GM11168 (cell line): ENCODE results near the gene VSIG8.

Experiments used
- in situ Hi-C: fragments of 300-500 bp; cut with MboI; formaldehyde crosslinking; loops from one replicate; pipeline ENCODE4 v1.12.0; 2022; ENCODE audit warnings: low sequenced_read_pairs; ENCODE audit not compliant: unreplicated experiment

VSIG8 gene

DNA sequence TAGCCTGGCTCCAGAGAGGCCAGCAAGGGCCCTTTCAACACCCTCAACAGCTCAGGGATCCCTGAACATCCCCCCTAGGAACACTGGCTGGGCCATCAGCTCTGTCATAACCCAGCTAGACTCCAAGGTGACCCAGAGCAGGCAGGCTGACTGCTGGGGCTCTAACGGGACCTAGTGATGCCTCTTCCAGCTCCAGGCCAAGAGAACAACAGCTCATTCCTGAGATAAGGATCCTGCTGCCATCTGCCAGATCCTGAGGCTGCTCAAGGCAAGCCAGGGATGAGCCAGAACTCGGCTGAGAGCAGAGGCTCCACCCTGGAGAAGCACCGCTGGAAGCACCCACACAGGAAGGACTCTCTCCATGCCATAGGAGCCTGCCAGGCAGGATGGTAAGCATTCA is 2.0 kb downstream of the VSIG8 start:
- in situ Hi-C loops, result no loop called here

DNA sequence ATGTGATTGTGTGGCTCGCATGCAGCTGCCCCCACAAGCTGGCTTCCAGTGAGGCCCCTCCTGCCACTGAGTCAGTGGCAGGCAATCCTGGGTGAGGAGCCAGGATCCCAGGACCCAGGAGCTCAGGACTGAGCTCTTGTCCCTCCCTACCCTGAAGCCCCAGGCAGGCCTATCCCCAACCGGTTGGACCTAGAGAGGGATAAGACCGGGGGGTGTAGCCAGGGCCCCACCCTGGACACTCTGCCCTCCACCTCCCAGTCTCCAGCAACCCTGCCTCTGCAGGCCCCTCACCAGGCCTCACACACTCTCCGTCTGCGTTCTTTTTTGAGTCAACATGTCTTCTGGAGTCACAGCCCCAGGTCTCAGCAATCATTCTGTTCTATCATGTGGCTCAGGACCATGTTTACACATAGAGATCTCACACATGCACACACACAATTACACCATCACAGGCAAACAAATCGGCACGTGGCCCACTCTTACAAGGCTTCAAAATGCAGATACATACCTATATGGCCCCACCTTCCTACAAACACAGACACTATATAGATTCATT is 2.6 kb downstream of the VSIG8 start:
- in situ Hi-C loops, result no loop called here

DNA sequence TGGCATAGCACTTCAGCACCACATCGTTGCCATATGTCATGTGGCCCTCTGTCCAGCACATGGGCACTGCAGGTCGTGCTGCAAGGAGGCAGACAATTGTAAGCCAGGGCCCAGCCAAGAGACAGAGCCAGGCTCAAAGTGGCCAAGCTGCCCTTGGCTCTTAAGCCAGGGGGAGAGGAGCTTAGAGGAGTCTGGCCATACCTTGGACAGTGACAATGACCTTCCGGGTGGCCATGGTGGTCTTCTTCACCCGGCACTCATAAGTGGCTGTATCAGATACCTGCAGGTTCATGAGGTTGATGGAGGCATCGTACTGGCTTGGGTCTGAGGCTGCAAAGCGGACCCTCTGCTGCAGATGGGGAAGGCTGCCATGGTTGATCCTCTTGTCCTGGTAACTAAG is 4.6 kb downstream of the VSIG8 start:
- in situ Hi-C loops, result no loop called here

DNA sequence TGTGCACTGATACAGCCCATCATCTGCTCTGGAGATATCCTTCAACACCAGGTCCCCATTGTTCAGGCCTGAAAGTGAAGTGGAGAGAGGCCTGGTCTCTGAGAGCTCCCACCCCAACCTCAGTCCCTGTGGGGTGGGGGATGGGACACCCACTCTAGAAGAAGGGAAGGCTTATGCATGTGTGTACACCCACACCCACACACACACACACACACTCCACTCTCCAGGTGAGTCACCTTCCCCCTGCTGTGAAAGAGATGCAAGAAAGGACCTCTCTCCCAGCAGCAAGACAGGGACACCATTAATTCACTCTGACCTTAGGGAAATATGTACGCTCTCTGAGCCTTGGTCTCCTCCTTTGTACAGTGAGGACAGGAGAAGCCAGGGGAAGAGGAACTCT is 5.9 kb downstream of the VSIG8 start:
- in situ Hi-C loops, result no loop called here

DNA sequence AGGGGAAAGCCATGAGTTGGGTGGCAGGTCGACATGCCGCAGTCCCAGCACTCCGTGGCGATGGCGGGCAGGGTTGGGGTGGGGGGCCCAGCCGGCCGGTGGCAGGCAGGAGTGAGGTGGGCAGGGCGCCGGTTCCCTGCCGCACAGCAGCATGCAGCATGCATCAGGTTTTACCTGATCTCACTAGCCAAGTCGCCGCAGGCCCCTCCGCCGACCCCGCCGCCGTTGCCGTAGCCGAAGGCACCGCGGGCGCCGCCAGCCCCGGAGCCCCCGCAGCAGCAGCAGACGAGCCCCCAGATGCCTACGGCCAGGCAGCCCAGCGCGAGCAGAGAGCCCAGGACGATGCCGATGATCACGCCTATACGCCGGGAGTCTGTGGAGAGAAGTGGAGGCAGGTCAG is 6.7 kb downstream of the VSIG8 start:
- in situ Hi-C loops, result no loop called here

DNA sequence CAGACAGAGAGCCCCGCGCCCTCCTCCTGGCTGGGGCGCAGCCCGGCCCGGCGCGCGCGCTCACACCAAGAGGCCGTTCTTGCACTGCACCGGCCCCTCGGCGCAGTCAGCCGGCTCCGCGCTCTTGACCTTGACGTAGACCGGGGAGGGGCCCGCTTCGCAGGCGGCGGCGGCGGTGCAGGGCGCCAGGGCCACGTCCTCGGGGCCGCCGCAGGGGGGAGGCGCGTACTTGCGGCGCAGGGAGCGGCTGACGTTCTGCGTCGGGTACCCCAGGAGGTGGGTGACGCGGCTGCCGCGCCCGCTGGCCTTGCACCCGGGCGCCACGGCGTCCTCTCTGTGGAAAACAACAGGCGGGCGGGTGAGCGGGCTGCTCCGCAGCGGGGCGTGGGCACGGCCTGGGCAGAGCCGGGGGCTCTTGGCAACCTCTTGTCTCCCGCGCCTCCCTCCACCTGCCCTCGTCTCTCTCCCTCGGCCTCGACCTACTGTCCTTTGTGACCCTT is 7.7 kb downstream of the VSIG8 start:
- in situ Hi-C loops, result no loop called here

DNA sequence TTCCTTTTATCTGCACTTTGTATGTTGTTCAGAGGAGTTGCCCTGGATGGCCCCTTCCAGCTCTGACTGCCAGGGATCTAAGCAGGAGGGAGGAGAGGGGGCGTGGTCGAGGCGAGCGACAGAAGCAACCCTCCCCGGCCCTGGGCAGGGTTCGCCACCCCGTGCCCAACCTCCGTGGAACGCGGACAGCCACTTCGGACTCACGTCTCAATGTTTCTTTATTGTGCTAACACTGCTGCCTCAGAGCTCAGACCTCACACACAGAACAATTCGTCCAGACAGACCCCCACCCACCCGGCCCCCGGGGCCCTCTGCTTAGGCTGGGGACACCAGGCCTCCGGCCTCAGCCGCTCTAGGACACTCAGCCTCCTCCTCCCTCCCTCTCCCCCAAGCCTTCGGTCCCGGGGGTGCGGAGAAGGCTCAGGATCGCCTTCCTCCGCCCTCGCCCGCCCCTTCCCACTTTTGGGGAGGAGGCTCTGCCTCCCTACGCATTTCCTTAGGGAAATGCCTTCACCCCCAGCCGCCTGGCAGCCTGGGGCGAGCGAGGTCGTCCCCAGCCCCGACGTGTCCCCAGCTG is 8.3 kb downstream of the VSIG8 start:
- in situ Hi-C loops, result no loop called here

DNA sequence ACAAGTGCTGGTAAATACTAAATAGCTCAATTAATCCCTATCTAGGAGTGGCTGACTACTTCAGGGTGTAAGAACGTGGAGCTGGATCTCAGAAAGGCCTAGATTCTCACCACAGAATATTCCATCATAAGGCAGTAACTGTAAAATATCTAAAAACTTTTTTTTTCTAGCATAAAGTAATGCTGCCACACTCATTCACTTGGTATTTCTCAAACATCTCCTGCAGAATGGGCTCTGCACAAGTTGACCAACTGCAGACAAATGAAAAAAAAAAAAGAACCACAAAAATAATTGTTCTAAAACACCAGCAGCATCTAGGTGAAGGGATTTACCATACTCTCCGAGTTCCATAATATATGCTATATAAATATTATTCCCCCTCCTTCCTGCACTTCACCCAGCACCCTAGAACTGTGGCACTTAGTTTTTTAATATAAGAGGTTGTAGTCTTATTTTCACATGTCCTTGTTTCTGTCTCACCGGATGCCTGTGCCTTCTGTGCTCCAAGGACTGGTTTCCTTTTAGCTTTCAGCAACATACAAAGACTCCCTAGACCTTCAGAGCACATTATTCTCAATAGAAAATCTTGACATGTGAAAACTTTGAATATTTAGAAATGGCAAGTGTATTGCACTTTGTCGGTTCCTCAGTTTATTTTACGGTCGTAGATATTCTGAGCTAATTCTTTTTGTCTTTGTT is 8.9 kb downstream of the VSIG8 start:
- in situ Hi-C loops, result no loop called here

DNA sequence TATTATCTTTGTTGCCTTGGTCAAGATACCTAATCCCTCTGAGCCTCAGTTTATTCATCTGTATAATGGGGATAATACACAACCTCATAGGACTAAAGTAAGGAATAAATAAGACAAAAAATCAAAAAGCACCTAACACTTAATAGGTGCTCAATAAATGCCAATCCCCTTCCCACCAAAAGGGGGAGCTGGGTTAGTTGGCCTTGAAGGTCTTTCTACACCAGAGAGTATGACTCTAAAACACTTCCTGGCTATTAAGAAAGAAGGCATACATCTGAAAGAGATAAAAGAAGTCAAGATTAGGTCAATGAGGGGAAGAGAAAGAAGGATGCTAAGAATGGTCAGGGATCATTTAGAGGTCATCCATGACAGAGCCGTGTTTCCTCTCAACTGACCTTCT is 11.1 kb downstream of the VSIG8 start:
- in situ Hi-C loops, result no loop called here

DNA sequence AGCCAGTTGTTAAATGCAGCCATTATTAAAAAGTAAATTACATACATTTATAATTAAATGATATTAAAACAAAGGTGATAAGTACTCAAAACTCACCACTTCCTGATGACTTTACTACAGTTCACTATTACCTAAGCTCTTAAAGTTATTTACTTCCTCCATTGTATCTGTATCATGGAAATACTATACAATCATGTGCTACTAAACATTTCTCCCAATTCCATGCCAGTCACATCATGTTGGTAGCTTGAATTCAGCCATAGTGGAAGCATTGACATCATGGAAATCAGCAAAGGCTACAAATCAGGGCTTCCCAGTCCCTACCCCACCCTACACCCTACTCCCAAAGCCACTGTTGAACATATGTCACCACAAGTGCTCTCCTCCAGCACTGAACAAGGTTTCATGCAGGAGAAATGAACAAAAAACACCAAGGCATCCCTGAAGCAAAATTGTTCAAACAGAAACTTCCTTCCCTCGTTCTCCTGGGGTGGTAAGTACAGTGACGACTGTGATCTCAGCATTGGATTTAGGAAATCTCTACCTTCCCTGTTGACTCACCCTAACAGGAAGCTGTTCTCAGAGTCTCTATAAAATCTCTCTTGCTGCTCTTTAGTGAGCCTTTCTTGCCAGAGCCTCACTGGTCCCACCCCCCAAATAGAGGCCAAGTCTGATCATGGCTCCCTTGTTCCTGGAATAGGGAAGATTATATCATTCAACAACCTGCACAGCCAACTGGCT is 12.7 kb downstream of the VSIG8 start:
- in situ Hi-C loops, result no loop called here

DNA sequence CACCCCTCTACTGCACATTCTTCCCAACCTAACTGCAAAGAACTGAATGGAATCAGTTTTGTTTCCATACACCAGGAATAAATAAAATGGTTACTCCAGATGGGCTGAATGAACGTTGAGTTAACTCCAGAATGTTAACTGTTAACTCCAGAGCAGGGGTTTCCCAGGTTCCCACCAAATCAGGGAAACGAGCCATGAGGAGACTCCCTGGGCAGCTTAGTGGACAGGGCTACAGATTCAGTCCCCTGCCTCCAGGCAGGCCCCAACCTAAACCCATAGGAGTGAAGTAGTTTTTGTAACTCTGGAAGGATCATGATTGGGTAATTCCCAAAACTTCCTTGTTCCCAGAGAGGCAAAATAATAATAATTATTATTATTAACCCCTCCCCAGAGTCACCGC is 14.1 kb downstream of the VSIG8 start:
- in situ Hi-C loops, result no loop called here

DNA sequence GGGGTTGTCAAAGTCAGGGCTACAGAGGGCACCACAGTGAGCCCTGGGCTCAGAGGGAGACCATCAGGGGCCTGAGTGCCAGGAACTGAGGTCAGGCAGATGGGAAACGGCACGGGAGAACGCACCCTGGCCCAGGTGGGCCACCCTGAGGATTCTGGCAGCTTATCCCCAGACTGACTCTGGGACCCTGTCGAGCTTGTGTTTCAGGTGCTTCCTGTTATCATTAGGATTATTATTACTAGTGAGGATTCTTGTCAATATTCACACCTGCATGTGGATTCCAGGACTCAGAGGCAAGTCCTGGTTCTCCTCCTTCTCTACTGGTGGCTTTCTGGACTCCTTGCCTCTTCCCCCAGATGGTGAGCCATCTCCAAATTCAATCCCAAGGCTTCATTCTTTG is 15.2 kb downstream of the VSIG8 start:
- in situ Hi-C loops, result no loop called here

DNA sequence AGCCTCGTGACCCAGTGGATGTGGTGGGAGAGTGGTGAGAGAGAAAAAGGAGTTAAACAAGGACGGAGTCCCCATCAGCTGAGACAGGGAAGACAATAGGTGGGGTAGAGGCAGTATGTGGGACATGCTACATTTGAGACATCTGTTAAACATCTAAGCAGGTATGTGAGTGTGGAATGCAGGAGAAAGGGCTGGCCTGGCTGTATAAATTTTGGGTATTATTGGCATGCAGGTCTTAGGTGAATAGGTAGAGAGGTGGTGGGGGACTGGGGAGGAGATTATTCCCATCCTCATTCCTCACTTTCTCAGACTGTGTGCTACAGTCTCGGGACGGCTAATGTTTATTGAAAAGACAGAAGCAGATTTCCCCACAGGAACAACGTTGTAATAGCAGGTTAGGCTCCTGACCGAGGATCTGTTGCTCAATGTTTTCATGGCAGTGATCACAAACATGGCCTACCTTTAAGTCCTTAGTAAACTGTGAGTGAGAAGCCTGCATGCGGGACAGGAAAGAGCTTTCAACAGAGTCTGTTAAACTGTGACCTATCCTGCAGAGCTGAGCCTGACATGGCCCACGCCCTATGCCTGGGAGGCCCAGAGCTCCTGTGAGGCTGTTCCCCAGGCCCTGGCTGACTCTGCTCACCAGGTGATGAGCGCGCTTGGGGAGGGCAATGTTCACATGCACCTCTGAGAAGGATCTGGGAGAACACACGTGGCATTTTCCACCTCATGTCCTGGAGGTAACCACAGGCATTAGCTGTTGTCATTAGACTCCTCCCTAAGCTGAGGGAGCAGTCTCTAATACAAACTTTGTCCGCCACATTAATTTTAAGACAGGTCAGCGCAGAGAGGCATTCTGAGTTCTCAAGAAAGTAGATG is 16.5 kb downstream of the VSIG8 start:
- in situ Hi-C loops, result no loop called here

DNA sequence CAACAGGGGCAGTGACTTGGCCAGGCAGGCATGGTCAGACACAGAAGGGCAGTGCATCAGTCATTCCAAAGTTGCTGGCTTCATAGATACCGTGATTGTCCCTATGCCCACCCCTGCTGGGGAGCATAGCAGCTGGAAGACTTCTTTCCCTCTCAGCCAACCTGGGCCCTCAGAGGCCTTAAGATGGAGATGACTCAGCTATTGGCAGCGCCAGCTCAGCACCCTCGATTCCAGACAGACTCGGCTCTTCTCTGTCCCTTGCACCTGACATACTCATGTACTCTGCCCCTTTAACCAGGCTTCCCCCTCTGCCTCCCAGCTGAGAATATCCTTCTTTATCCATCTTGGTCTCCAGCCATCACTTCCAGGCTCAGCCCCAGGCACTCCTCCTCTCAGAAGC is 19.0 kb downstream of the VSIG8 start:
- in situ Hi-C loops, result no loop called here

DNA sequence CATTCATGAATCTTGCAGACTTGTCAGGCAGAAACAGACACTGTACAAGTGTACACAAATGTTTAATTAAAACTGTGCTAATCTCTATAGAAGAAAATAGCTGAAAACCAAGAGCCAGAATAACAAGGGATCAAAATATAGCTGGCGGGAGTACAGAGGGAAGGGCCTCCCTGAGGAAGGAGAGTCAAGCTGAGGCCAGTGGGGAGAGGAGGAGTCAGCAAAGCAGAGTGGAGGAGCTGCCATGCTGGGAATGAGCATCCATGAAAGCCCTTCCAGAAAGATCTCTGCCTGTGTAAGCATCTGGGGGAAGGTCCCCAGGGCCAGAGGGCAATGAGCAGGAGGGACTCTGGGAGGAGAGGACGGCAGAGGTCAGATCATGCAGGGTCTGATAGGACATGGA is 20.7 kb downstream of the VSIG8 start:
- in situ Hi-C loops, result no loop called here

DNA sequence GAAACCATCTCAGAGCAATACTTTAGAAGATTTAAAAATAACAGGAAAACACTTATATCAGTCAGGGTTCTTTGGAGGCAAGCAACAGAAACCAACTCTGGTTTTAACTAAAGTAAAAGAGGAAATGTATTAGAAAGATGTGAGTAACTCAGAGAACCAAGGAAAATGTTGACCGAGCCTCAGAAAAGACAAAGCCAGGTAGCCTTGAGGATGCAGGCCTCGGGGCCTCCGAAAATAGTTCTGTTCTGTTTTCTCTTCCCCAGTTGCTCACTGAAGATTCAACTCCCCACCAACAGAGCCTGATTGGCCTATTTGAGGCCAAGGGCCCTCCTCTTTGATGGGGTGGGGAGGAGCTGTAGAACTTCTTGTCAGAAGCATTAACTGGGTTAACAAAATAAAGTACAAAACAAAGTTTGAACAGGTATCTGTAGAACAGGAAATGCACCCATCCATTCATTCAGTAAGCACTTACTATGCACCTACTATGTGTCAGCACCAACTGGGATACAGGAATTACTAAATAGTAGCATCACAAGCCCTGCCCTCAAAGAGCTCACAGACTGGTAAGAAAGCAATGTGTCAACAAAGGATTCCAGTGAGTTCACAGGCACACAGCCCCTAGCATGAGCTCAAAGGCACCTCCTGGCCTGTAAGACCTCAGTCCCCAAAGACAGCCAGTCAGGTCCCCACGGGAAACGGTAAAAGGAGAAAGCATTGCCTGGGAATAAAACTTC is 23.2 kb downstream of the VSIG8 start:
- in situ Hi-C loops, result no loop called here

DNA sequence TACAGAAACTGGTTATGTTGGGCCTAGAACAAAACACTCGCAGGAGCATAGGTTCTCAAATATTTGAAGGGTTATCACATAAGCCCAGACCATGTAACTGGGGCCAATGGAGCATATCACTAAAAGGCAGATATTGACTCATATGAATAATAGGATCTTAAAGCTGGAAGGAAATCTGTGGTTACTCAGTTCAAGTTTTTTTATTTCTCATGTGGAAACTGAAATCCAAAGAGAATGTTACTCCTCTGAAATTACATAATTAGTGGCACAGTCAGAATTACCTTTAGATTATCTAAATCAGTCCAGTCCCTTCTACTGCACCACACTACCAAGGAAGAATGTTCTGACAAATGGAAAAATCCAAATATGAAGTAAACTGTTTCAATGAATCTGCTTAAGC is 23.7 kb downstream of the VSIG8 start:
- in situ Hi-C loops, result no loop called here

DNA sequence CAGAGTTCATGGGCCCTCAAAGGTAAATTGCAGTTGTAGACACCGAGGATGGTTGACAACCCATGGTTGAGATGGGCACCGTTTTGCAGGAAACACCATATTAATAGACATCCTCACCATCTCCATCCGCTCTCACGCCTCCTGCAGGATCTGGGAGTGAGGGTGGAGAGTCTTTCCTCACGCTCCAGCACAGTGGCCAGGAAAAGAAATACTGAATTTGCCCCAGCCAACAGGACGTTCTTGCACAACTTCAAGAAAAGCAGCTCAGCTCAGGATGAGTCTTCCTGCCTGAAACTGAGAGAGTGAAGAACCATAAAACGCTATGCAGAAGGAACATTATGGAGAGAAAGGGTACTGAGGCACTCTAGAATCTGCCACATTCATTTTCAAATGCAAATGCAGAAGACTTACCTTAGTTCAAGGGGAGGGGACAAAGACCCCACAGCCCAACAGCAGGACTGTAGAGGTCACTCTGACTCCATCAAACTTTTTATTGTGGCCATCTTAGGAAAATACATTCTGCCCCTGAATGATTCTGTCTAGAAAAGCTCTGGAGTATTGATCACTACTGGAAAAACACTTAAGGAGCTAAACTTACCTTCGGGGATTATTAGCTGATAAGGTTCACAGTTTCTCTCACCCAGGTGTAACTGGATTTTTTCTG is 26.5 kb downstream of the VSIG8 start:
- in situ Hi-C loops, result no loop called here

DNA sequence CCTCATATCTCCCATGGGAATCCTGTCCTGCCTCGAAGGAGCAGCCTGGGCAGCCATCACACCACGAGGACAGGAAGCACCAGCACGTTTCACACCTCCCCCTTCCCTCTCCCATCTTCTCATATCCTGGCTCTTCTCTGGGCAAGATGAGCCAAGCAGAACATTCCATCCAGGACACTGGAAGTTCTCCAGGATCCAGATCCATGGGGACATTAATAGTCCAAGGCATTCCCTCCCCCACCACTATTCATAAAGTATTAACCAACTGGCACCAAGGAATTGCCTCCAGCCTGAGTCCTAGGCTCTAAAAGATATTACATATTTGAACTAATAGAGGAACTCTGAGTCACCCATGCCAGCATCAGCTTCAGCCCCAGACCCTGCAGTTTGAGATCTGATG is 27.1 kb downstream of the VSIG8 start:
- in situ Hi-C loops, result no loop called here
